ENCODE measurements around the gene BANF2. TPM values are rescaled to one million over a fixed set of nuclear protein-coding genes. Genes with fewer than 3 reads are reported as not detected.

The BANF2 gene
- total and polyA plus RNA-seq, 2 of the 4 experiments (the other 2 are of a cell fraction), result not detected

DNA sequence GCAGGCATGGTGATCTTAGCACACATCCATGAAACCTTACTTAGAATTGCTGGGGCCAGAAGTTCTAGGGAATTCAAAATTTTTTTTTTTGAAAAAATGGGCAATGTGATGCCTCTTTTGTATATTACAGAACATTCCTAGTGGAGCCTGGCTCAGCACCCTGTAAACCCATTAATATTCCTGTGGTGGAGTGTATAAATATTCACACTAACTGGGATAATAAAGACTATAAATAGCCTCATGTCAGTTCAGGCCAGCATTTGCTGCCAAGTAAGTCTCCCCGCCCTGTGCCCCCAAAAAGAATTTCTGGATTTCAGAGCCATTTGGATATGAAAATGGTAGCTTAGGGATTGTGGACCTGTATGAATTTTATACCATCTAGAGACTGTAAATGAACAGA lies 14.8 kb downstream of the BANF2 start:
- ChIA-PET CTCF (no interaction called here), POLR2A (ENCODE audit: unreplicated experiment) (no interaction called here)
- H2AFZ ChIP-seq (replicated peaks; ENCODE audit: low read length, poor library complexity), result no peak overlapping the region
- no peak overlapping the region for H2BK120ac ChIP-seq (ENCODE audit: low read depth, low read length)
- no peaks in the 10 kb centered on the region for H3K27me3 ChIP-seq (ENCODE audit: control insufficient read depth, insufficient read depth, low read length)
- H3K14ac ChIP-seq (replicated peaks; ENCODE audit: low read depth, low read length), result no peak overlapping the region
- no peak overlapping the region for H2BK5ac ChIP-seq (ENCODE audit: low read depth, low read length, poor library complexity, severe bottlenecking)
- no peak for TF ChIP-seq POLR2A (IDR thresholded peaks at IDR 0.05; ENCODE audit: low read depth, low read length)
- no peak for TF ChIP-seq NFE2L2 (IDR thresholded peaks at IDR 0.05; ENCODE audit: low read depth, low read length)
- no peak for TF ChIP-seq BHLHE40 (IDR thresholded peaks at IDR 0.05; ENCODE audit: low read depth, low read length)
- no peak for TF ChIP-seq CTCF (conservative IDR thresholded peaks at IDR 0.05; ENCODE audit: low read depth, low read length)
- TF ChIP-seq RFX5 (IDR thresholded peaks at IDR 0.05; ENCODE audit: low read depth, low read length), result no peak
- TF ChIP-seq FOS (IDR thresholded peaks at IDR 0.05; ENCODE audit: low read depth, low read length), result no peak
- TF ChIP-seq ELK1 (IDR thresholded peaks at IDR 0.05; ENCODE audit: borderline replicate concordance, low read depth, low read length), result no peak
- no peak for TF ChIP-seq MXI1 (IDR thresholded peaks at IDR 0.05; ENCODE audit: borderline replicate concordance, low read depth, low read length)
- no peak for TF ChIP-seq SMC3 (IDR thresholded peaks at IDR 0.05; ENCODE audit: low read depth, low read length)
- no peak for TF ChIP-seq MAZ (IDR thresholded peaks at IDR 0.05; ENCODE audit: borderline replicate concordance, low read depth, low read length)
- TF ChIP-seq USF2 (IDR thresholded peaks at IDR 0.05; ENCODE audit: low read depth, low read length), result no peak
- TF ChIP-seq RAD21 (IDR thresholded peaks at IDR 0.05; ENCODE audit: low read length), result no peak
- TF ChIP-seq MAFK (IDR thresholded peaks at IDR 0.05; ENCODE audit: low read depth, low read length), result no peak
- TF ChIP-seq CHD1 (IDR thresholded peaks at IDR 0.05; ENCODE audit: low read depth, low read length), result no peak
- no peak overlapping the region for H2AK9ac ChIP-seq (replicated peaks; ENCODE audit: low read depth, low read length, poor library complexity)
- H3K4me3 ChIP-seq (ENCODE audit: insufficient read depth, low read depth, low read length), result no peak overlapping the region
- in situ Hi-C loops (cut with MboI; ENCODE audit: low sequenced_read_pairs) (no loop called here), intact Hi-C loops (cut with micrococcal nuclease) (no loop called here), dilution Hi-C loops (cut with HindIII; ENCODE audit: low sequenced_read_pairs, unreplicated experiment) (no loop called here)
- no peaks in the 10 kb centered on the region for H4K20me1 ChIP-seq (ENCODE audit: insufficient read depth, low read length)
- no peak overlapping the region for H3K4ac ChIP-seq (ENCODE audit: low read depth, low read length)
- no peak overlapping the region for H2BK15ac ChIP-seq (ENCODE audit: low read depth, low read length)
- no peak for DNase-seq
- H3K18ac ChIP-seq (ENCODE audit: low read depth, low read length), result no peak overlapping the region
- WGBS, 2 experiments (ENCODE audit: extremely low coverage in 2 of 2, insufficient read length in 1 of 2), result no CpG with 5 or more reads among the region's 1 CpG
- peaks cover 21% of the 10 kb centered on the region for H3K4me1 ChIP-seq (ENCODE audit: control insufficient read depth, insufficient read depth, low read length)
- peaks cover 23% of the 10 kb centered on the region for H3K9me1 ChIP-seq (ENCODE audit: insufficient read depth, low read length)
- no peak overlapping the region for H2BK20ac ChIP-seq (ENCODE audit: low read depth, low read length)
- no peak overlapping the region for H4K5ac ChIP-seq (ENCODE audit: low read depth, low read length)
- H3K4me2 ChIP-seq (ENCODE audit: low read depth, low read length), result no peak overlapping the region
- H3K9me3 ChIP-seq (ENCODE audit: control insufficient read depth, insufficient read depth, low read length), result no peaks in the 10 kb centered on the region
- no peak overlapping the region for H3K56ac ChIP-seq (ENCODE audit: extremely low read depth, insufficient read depth, low read length)
- H3K9ac ChIP-seq (ENCODE audit: low read depth, low read length), result no peak overlapping the region
- no peak overlapping the region for H3K23ac ChIP-seq (ENCODE audit: low read depth, low read length)
- H3K79me1 ChIP-seq (ENCODE audit: low read depth in 1 of 2, low read length in 2 of 2), result no peaks in the 10 kb centered on the region
- H3K27ac ChIP-seq (ENCODE audit: insufficient read depth, low read length), result no peak overlapping the region
- H2AK5ac ChIP-seq (ENCODE audit: low read depth, low read length), result no peak overlapping the region
- no peak for ATAC-seq (ENCODE audit: low read depth)
- BruUV-seq (replicated peaks), result no TSS peak
- no peaks in the 10 kb centered on the region for H3K36me3 ChIP-seq (ENCODE audit: control insufficient read depth, insufficient read depth, low read length)
- H4K91ac ChIP-seq (ENCODE audit: insufficient read depth, low read depth, low read length), result no peak overlapping the region
- H4K8ac ChIP-seq (ENCODE audit: low read depth in 2 of 2, low read length in 2 of 2), result no peak overlapping the region

Measured in IMR-90 (cell line).